C4-2B (cell line): ENCODE measurements around the gene SNTB2.

ENCODE experiments used
- CTCF ChIP-seq: fragments of 450-650 bp; conservative IDR thresholded peaks from 2 replicates; pipeline ENCODE4 v1.5.1; 2017; ENCODE audit warnings: mild to moderate bottlenecking
- ZFX ChIP-seq: fragments of 450-650 bp; IDR thresholded peaks from 2 replicates; pipeline ENCODE4 v1.6.1; 2017

GRCh38 chr16:69138608-69139007 is 48.4 kb upstream of the SNTB2 start:
- TF ChIP-seq CTCF (no peak), ZFX (no peak)
